ENCODE measurements around the gene COA1. TPM values are rescaled to one million over a fixed set of nuclear protein-coding genes. Genes with fewer than 3 reads are reported as not detected.
"Not testable (repeated sequence)": the region's sequence is repeated elsewhere in the genome, so short reads cannot be mapped to it uniquely, and the experiment has no call there.

Gene COA1
- polyA plus RNA-seq, 6 donors from 2014 or later: 96.6 to 146 (median 107) TPM

GRCh38 chr7:43701500-43701854 is 27.8 kb downstream of the COA1 start:
- H3K9me3 Mint-ChIP-seq: no peaks in the 10 kb centered on the region
- DNase-seq (no peak), ATAC-seq (ENCODE audit: low read depth in 2 of 2) (no peak)
- H3K36me3 Mint-ChIP-seq: peaks cover 0 to 12% of the 10 kb centered on the region in 2 donors
- H3K27ac Mint-ChIP-seq: peak overlapping the region in 2 of 6 donors; percentile 34 to 59
- no peaks in the 10 kb centered on the region for H3K27me3 Mint-ChIP-seq
- peaks cover 17 to 27% (median 20%) of the 10 kb centered on the region in 3 donors for H3K4me1 Mint-ChIP-seq
- H3K4me3 Mint-ChIP-seq: no peak overlapping the region

- peaks cover 16 to 27% (median 20%) of the 10 kb centered on the region in 3 donors for H3K4me1 Mint-ChIP-seq
- ATAC-seq (ENCODE audit: low read depth in 2 of 2) (no peak), DNase-seq (no peak)
- no peaks in the 10 kb centered on the region for H3K9me3 Mint-ChIP-seq
- H3K27me3 Mint-ChIP-seq: no peaks in the 10 kb centered on the region
- peaks cover 0 to 12% of the 10 kb centered on the region in 2 donors for H3K36me3 Mint-ChIP-seq
- H3K4me3 Mint-ChIP-seq: no peak overlapping the region
- H3K27ac Mint-ChIP-seq: peak overlapping the region in 3 of 6 donors; percentile 34 to 85 (median 59)
These were observed 28.4 kb downstream of the COA1 start for GRCh38 chr7:43700646-43701499.

GRCh38 chr7:43700059-43700501 is 29.2 kb downstream of the COA1 start:
- peak; percentile 81 to 86 for ATAC-seq (ENCODE audit: low read depth in 2 of 2)
- peak; percentile 49 for DNase-seq
- Mint-ChIP-seq H3K4me3 (peak overlapping the region in 7 of 8 donors; percentile 21 to 69 (median 50)), H3K9me3 (no peaks in the 10 kb centered on the region), H3K27ac (peak overlapping the region in 5 of 6 donors; percentile 18 to 88 (median 81)), H3K36me3 (peaks cover 0 to 9% of the 10 kb centered on the region in 2 donors), H3K27me3 (no peaks in the 10 kb centered on the region), H3K4me1 (peaks cover 14 to 27% (median 20%) of the 10 kb centered on the region in 3 donors)

- DNase-seq (no peak), ATAC-seq (ENCODE audit: low read depth in 2 of 2) (no peak)
- Mint-ChIP-seq H3K27ac (peak overlapping the region; percentile 15 to 88 (median 72)), H3K4me1 (peaks cover 14 to 27% (median 20%) of the 10 kb centered on the region in 3 donors), H3K4me3 (peak overlapping the region in 3 of 8 donors; percentile 23 to 54 (median 36)), H3K9me3 (no peaks in the 10 kb centered on the region), H3K36me3 (no peaks in the 10 kb centered on the region), H3K27me3 (no peaks in the 10 kb centered on the region)
These were observed 30.7 kb downstream of the COA1 start for GRCh38 chr7:43698460-43699255.

- ATAC-seq (ENCODE audit: low read depth in 2 of 2) (no peak), DNase-seq (no peak)
- H3K4me3 Mint-ChIP-seq: no peak overlapping the region
- no peaks in the 10 kb centered on the region for H3K9me3 Mint-ChIP-seq
- H3K27me3 Mint-ChIP-seq: no peaks in the 10 kb centered on the region
- H3K36me3 Mint-ChIP-seq: no peaks in the 10 kb centered on the region
- H3K27ac Mint-ChIP-seq: peak overlapping the region in 3 of 6 donors; percentile 2 to 40 (median 37)
- peaks cover 14 to 27% (median 16%) of the 10 kb centered on the region in 3 donors for H3K4me1 Mint-ChIP-seq
These were observed 31.6 kb downstream of the COA1 start for GRCh38 chr7:43697690-43698089.

GRCh38 chr7:43695365-43695764 is 34.0 kb downstream of the COA1 start:
- no peak for DNase-seq
- no peak overlapping the region for H3K27ac Mint-ChIP-seq
- peaks cover 15 to 33% (median 16%) of the 10 kb centered on the region in 3 donors for H3K4me1 Mint-ChIP-seq
- no peaks in the 10 kb centered on the region for H3K9me3 Mint-ChIP-seq
- no peak for ATAC-seq (ENCODE audit: low read depth in 2 of 2)
- no peak overlapping the region for H3K4me3 Mint-ChIP-seq
- H3K27me3 Mint-ChIP-seq: no peaks in the 10 kb centered on the region
- H3K36me3 Mint-ChIP-seq: no peaks in the 10 kb centered on the region

- H3K9me3 Mint-ChIP-seq: no peaks in the 10 kb centered on the region
- H3K4me1 Mint-ChIP-seq: peaks cover 15 to 32% (median 20%) of the 10 kb centered on the region in 3 donors
- DNase-seq (no peak), ATAC-seq (ENCODE audit: low read depth in 2 of 2) (no peak)
- H3K27me3 Mint-ChIP-seq: no peaks in the 10 kb centered on the region
- H3K36me3 Mint-ChIP-seq: no peaks in the 10 kb centered on the region
- H3K27ac Mint-ChIP-seq: no peak overlapping the region
- H3K4me3 Mint-ChIP-seq: no peak overlapping the region
These were observed 34.9 kb downstream of the COA1 start for GRCh38 chr7:43694399-43694748.

- peaks cover 16 to 32% (median 24%) of the 10 kb centered on the region in 3 donors for H3K4me1 Mint-ChIP-seq
- H3K27ac Mint-ChIP-seq: no peak overlapping the region
- ATAC-seq (ENCODE audit: low read depth in 2 of 2): no peak
- H3K4me3 Mint-ChIP-seq: no peak overlapping the region
- no peak for DNase-seq
- H3K9me3 Mint-ChIP-seq: peaks cover 0 to 2% (median 0%) of the 10 kb centered on the region in 7 donors
- no peaks in the 10 kb centered on the region for H3K27me3 Mint-ChIP-seq
- H3K36me3 Mint-ChIP-seq: peaks cover 0 to under 1% of the 10 kb centered on the region in 2 donors
These were observed 35.5 kb downstream of the COA1 start for GRCh38 chr7:43693687-43694398.

- peaks cover 3 to 11% of the 10 kb centered on the region in 2 donors for H3K36me3 Mint-ChIP-seq
- H3K4me3 Mint-ChIP-seq: no peak overlapping the region
- peaks cover 17 to 36% (median 33%) of the 10 kb centered on the region in 3 donors for H3K4me1 Mint-ChIP-seq
- ATAC-seq (ENCODE audit: low read depth in 2 of 2) (no peak), DNase-seq (no peak)
- H3K27ac Mint-ChIP-seq: peak overlapping the region in 2 of 6 donors; percentile 8 to 23
- no peaks in the 10 kb centered on the region for H3K27me3 Mint-ChIP-seq
- peaks cover 0 to 10% (median 9%) of the 10 kb centered on the region in 7 donors for H3K9me3 Mint-ChIP-seq
These were observed 36.5 kb downstream of the COA1 start for GRCh38 chr7:43692582-43693373.

GRCh38 chr7:43691611-43692010 is 37.7 kb downstream of the COA1 start:
- peak overlapping the region in 2 of 8 donors; percentile 5 to 6 for H3K4me3 Mint-ChIP-seq

GRCh38 chr7:43689115-43689514 is 40.2 kb downstream of the COA1 start:
- Mint-ChIP-seq H3K27ac (peak overlapping the region in 5 of 6 donors; percentile 65 to 93 (median 75)), H3K4me3 (peak overlapping the region in 2 of 8 donors; percentile 36 to 39), H3K27me3 (no peaks in the 10 kb centered on the region), H3K36me3 (peaks cover 10 to 20% of the 10 kb centered on the region in 2 donors), H3K9me3 (peaks cover 4 to 17% (median 11%) of the 10 kb centered on the region in 7 donors), H3K4me1 (peaks cover 33 to 46% (median 44%) of the 10 kb centered on the region in 3 donors)
- ATAC-seq (ENCODE audit: low read depth in 2 of 2) (peak in 1 of 2 donors; percentile 27), DNase-seq (no peak)

More at GRCh38 chr7:43691611-43692010, 37.7 kb downstream of the COA1 start:
- Mint-ChIP-seq H3K36me3 (peaks cover 10 to 20% of the 10 kb centered on the region in 2 donors), H3K9me3 (peaks cover 4 to 17% (median 11%) of the 10 kb centered on the region in 7 donors), H3K27ac (peak overlapping the region in 3 of 6 donors; percentile 9 to 31 (median 24)), H3K27me3 (no peaks in the 10 kb centered on the region), H3K4me1 (peaks cover 22 to 32% (median 30%) of the 10 kb centered on the region in 3 donors)
- DNase-seq (no peak), ATAC-seq (ENCODE audit: low read depth in 2 of 2) (no peak)

- peaks cover 4 to 17% (median 11%) of the 10 kb centered on the region in 7 donors for H3K9me3 Mint-ChIP-seq
- ATAC-seq (ENCODE audit: low read depth in 2 of 2); H3K27me3 Mint-ChIP-seq; DNase-seq: not testable (repeated sequence)
- H3K36me3 Mint-ChIP-seq: peaks cover 10 to 20% of the 10 kb centered on the region in 2 donors
- peaks cover 34 to 58% (median 56%) of the 10 kb centered on the region in 3 donors for H3K4me1 Mint-ChIP-seq
- peak overlapping the region in 1 of 8 donors; percentile 3 for H3K4me3 Mint-ChIP-seq
- H3K27ac Mint-ChIP-seq: peak overlapping the region in 1 of 6 donors; percentile 33
These were observed 41.5 kb downstream of the COA1 start for GRCh38 chr7:43687866-43688265.

Data from naive B cell (primary cell).